Caco-2 (cell line): ENCODE measurements around the gene PARD3B. TPM values are rescaled to one million over a fixed set of nuclear protein-coding genes. Genes with fewer than 3 reads are reported as not detected.

Source experiments
- BruUV-seq: library from RNA; stranded (reverse); fragments of 400-500 nt; replicated peaks from 2 replicates; lab custom pipeline; 2021; lab: Mats Ljungman, UMichigan
- CTCF ChIA-PET: fragments of 300-600 bp; sonication (Branson Sonifier 250); formaldehyde crosslinking; loops from one replicate; lab custom pipeline; 2022; ENCODE audit warnings: antibody characterized with exemption; lab: Charles Lee
- POLR2A ChIA-PET: fragments of 300-600 bp; sonication (Branson Sonifier 250); formaldehyde crosslinking; loops from one replicate; lab custom pipeline; 2022; ENCODE audit warnings: antibody characterized with exemption; lab: Charles Lee
- DNase-seq, 2 experiments: peaks; one replicate each; pipeline versions ENCODE4 v3.0.0 to v3.0.0-alpha.2; 2020 to 2022
- H3K27me3 ChIP-seq: replicated peaks from 2 replicates; pipeline ENCODE4 v1.6.0; 2011; ENCODE audit warnings: low read length; ENCODE audit not compliant: control insufficient read depth, insufficient read depth
- H3K36me3 ChIP-seq: 2 replicates; pipeline ENCODE4 v1.5.1; 2011; ENCODE audit warnings: low read length; ENCODE audit not compliant: control insufficient read depth, insufficient read depth
- H3K4me1 ChIP-seq: fragments of 250-450 bp; sonication (Bioruptor Pico); 2 replicates; pipeline ENCODE4 v1.5.1; 2020; ENCODE audit warnings: mild to moderate bottlenecking
- H3K4me3 ChIP-seq: 2 replicates; pipeline ENCODE4 v1.5.1; 2011; ENCODE audit warnings: low read depth, mild to moderate bottlenecking, control low read depth, low read length
- H3K9me3 ChIP-seq: fragments of 250-450 bp; sonication (Bioruptor Pico); 2 replicates; pipeline ENCODE4 v1.5.1; 2020; ENCODE audit warnings: mild to moderate bottlenecking, moderate library complexity
- H3K27ac Mint-ChIP-seq: one replicate; pipeline ENCODE4 v1.8.0; 2022; ENCODE audit warnings: mixed read lengths; ENCODE audit not compliant: unreplicated experiment
- H3K27me3 Mint-ChIP-seq: one replicate; pipeline ENCODE4 v1.8.0; 2022; ENCODE audit warnings: mixed read lengths; ENCODE audit not compliant: insufficient read depth, unreplicated experiment
- H3K36me3 Mint-ChIP-seq: one replicate; pipeline ENCODE4 v1.8.0; 2022; ENCODE audit warnings: mild to moderate bottlenecking, mixed read lengths; ENCODE audit not compliant: insufficient read depth, unreplicated experiment
- H3K4me1 Mint-ChIP-seq: one replicate; pipeline ENCODE4 v1.8.0; 2022; ENCODE audit warnings: low read depth, mixed read lengths; ENCODE audit not compliant: unreplicated experiment
- H3K4me3 Mint-ChIP-seq: one replicate; pipeline ENCODE4 v1.8.0; 2022; ENCODE audit warnings: mild to moderate bottlenecking, moderate library complexity, mixed read lengths; ENCODE audit not compliant: unreplicated experiment
- H3K9me3 Mint-ChIP-seq: one replicate; pipeline ENCODE4 v1.8.0; 2022; ENCODE audit warnings: mixed read lengths; ENCODE audit not compliant: unreplicated experiment
- CTCF ChIP-seq, 2 experiments: fragments of 200-600 bp in 1 of 2; IDR thresholded peaks; 1 replicate in 1 of 2; 2 replicates in 1 of 2; pipeline versions ENCODE4 v1.5.1 to v1.8.0; 2011 to 2022; ENCODE audit warnings: antibody characterized with exemption in 1 of 2, control low read depth in 1 of 2, inconsistent platforms in 1 of 2, low read depth in 1 of 2, low read length in 1 of 2, mild to moderate bottlenecking in 1 of 2, moderate library complexity in 1 of 2; ENCODE audit not compliant: insufficient read depth in 1 of 2, severe bottlenecking in 1 of 2, unreplicated experiment in 1 of 2
- intact Hi-C: fragments of 100-400 bp; cut with micrococcal nuclease; formaldehyde crosslinking; loops from one replicate; pipeline ENCODE4 v1.10.0; 2022; ENCODE audit not compliant: unreplicated experiment
- total RNA-seq: library from RNA; stranded (reverse); gene quantifications from 2 replicates; pipeline ENCODE4 v1.2.3, GENCODE V29; 2022

Gene PARD3B
- total RNA-seq, 1 experiment from 2014 or later, result 68.9 TPM

DNA sequence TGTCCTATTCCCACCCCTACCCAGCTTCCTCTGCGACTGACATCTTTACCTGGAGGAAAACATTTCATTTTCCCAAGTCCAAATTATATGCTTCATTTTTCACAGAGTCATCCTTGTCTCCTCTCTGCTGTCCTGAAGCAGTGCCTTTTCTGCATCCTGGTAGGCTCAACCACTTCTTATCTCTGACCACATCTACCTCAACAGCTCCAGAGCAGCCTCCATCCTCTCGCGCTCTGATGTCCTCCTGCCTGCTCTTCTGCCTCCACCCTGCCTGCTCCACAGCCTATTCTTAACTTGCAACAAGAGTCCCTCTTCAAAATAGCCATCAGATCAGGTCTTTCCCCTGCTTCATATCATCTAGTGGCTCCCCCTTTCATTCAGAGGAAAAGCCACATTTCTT, 457.1 kb downstream of the PARD3B start:
- CTCF ChIA-PET, result no interaction called here
- Mint-ChIP-seq H3K27me3 (no peaks in the 10 kb centered on the region), H3K4me1 (no peaks in the 10 kb centered on the region), H3K4me3 (no peak overlapping the region), H3K36me3 (peaks cover 11% of the 10 kb centered on the region), H3K9me3 (peaks cover 17% of the 10 kb centered on the region), H3K27ac (peak overlapping the region; percentile 11)
- intact Hi-C loops, result no loop called here
- Histone ChIP-seq H3K36me3 (no peaks in the 10 kb centered on the region), H3K4me1 (peaks cover under 1% of the 10 kb centered on the region; the same call in 1 of the 2 replicates), H3K4me3 (no peak overlapping the region), H3K27me3 (no peaks in the 10 kb centered on the region), H3K9me3 (peaks cover 5% of the 10 kb centered on the region; the same call in 1 of the 2 replicates)
- no peak for DNase-seq
- TF ChIP-seq CTCF (IDR thresholded peaks at IDR 0.05; ENCODE audit: insufficient read depth in 1 of 2, low read depth in 1 of 2, low read length in 1 of 2, severe bottlenecking in 1 of 2, unreplicated experiment in 1 of 2), result no peak
- no TSS peak for BruUV-seq
- POLR2A ChIA-PET, result no interaction called here

GRCh38 chr2:205003288-205003687, 458.0 kb downstream of the PARD3B start:
- no peak overlapping the region for H3K4me3 Mint-ChIP-seq
- intact Hi-C loops, result no loop called here
- H3K36me3 Mint-ChIP-seq, result peaks cover 16% of the 10 kb centered on the region

GRCh38 chr2:205010196-205010595, 464.9 kb downstream of the PARD3B start:
- POLR2A ChIA-PET, result no interaction called here
- no peak overlapping the region for H3K4me3 ChIP-seq
- no peak for DNase-seq
- Mint-ChIP-seq H3K27ac (no peak overlapping the region), H3K4me3 (no peak overlapping the region), H3K4me1 (peaks cover 8% of the 10 kb centered on the region), H3K27me3 (no peaks in the 10 kb centered on the region), H3K9me3 (peaks cover 23% of the 10 kb centered on the region), H3K36me3 (peaks cover 12% of the 10 kb centered on the region)
- H3K4me1 ChIP-seq, result no peaks in the 10 kb centered on the region
- intact Hi-C loops, result no loop called here
- no peaks in the 10 kb centered on the region for H3K27me3 ChIP-seq
- CTCF ChIA-PET, result no interaction called here
- no peak for TF ChIP-seq CTCF (IDR thresholded peaks at IDR 0.05; ENCODE audit: insufficient read depth in 1 of 2, low read depth in 1 of 2, low read length in 1 of 2, severe bottlenecking in 1 of 2, unreplicated experiment in 1 of 2)
- H3K9me3 ChIP-seq, result peaks cover 9% of the 10 kb centered on the region; the same call in 1 of the 2 replicates
- H3K36me3 ChIP-seq, result no peaks in the 10 kb centered on the region
- no TSS peak for BruUV-seq

More at GRCh38 chr2:205003288-205003687, 458.0 kb downstream of the PARD3B start:
- Histone ChIP-seq H3K36me3 (no peaks in the 10 kb centered on the region), H3K27me3 (no peaks in the 10 kb centered on the region), H3K4me1 (no peaks in the 10 kb centered on the region), H3K4me3 (no peak overlapping the region), H3K9me3 (peaks cover 9% of the 10 kb centered on the region; the same call in 1 of the 2 replicates)
- CTCF ChIA-PET, result no interaction called here
- H3K27ac Mint-ChIP-seq, result no peak overlapping the region
- H3K27me3 Mint-ChIP-seq, result no peaks in the 10 kb centered on the region
- no peak for TF ChIP-seq CTCF (IDR thresholded peaks at IDR 0.05; ENCODE audit: insufficient read depth in 1 of 2, low read depth in 1 of 2, low read length in 1 of 2, severe bottlenecking in 1 of 2, unreplicated experiment in 1 of 2)
- H3K9me3 Mint-ChIP-seq, result peaks cover 23% of the 10 kb centered on the region
- H3K4me1 Mint-ChIP-seq, result no peaks in the 10 kb centered on the region
- no peak for DNase-seq
- BruUV-seq, result no TSS peak
- POLR2A ChIA-PET, result no interaction called here
